Tibial artery (tissue), 4 donors: ENCODE measurements around the gene AK5.

Source experiments
- DNase-seq, 2 donors: peaks; one replicate each; pipeline ENCODE4 v3.0.0-alpha.2; 2019
- H3K27ac ChIP-seq, 2 donors: fragments of 200-600 bp; sonication (generic) in 1 of 2; 1 replicate in 1 of 2; 2 replicates in 1 of 2; pipeline ENCODE4 v1.5.1; 2018 to 2019; ENCODE audit warnings: mild to moderate bottlenecking in 1 of 2
- H3K27me3 ChIP-seq, 2 donors: fragments of 200-600 bp; sonication (generic) in 1 of 2; one replicate each; pipeline versions ENCODE4 v1.5.1 to v1.6.0; 2016 to 2019
- H3K36me3 ChIP-seq, 3 donors: fragments of 200-600 bp; sonication (generic) in 2 of 3; one replicate each; pipeline ENCODE4 v1.5.1; 2016 to 2019; ENCODE audit warnings: mild to moderate bottlenecking in 2 of 3
- H3K4me1 ChIP-seq, 4 donors: fragments of 200-600 bp; sonication (generic) in 2 of 4; 1 replicate in 3 of 4; 2 replicates in 1 of 4; pipeline ENCODE4 v1.5.1; 2016 to 2019
- H3K4me3 ChIP-seq, 2 donors: fragments of 200-600 bp; sonication (generic) in 1 of 2; 1 replicate in 1 of 2; 2 replicates in 1 of 2; pipeline ENCODE4 v1.5.1; 2018 to 2019; ENCODE audit warnings: mild to moderate bottlenecking in 2 of 2
- H3K9me3 ChIP-seq, 3 donors: fragments of 200-600 bp; sonication (generic) in 1 of 3; one replicate each; pipeline ENCODE4 v1.5.1; 2016 to 2019
- intact Hi-C: fragments of 100-400 bp; cut with DNase I; formaldehyde crosslinking; loops from one replicate; pipeline ENCODE4 v1.15.0; 2023; ENCODE audit warnings: low total_unique reads
- TF ChIP-seq, protein P1 (sequence below), 2 experiments: fragments of 200-600 bp in 1 of 2; fragments of 450-650 bp in 1 of 2; IDR thresholded peaks; one replicate each; pipeline ENCODE4 v1.5.1; 2017 to 2019; ENCODE audit warnings: antibody characterized with exemption in 2 of 2, mild to moderate bottlenecking in 1 of 2, moderate library complexity in 1 of 2

Gene AK5

GRCh38 chr1:77341195-77341594 lies 59.4 kb downstream of the AK5 start:
- intact Hi-C loops: no loop called here
- Histone ChIP-seq H3K4me1 (no peaks in the 10 kb centered on the region), H3K27me3 (no peaks in the 10 kb centered on the region), H3K4me3 (no peak overlapping the region), H3K36me3 (no peaks in the 10 kb centered on the region), H3K27ac (no peak overlapping the region), H3K9me3 (no peaks in the 10 kb centered on the region)
- no peak for DNase-seq
- TF ChIP-seq, protein P1, sequence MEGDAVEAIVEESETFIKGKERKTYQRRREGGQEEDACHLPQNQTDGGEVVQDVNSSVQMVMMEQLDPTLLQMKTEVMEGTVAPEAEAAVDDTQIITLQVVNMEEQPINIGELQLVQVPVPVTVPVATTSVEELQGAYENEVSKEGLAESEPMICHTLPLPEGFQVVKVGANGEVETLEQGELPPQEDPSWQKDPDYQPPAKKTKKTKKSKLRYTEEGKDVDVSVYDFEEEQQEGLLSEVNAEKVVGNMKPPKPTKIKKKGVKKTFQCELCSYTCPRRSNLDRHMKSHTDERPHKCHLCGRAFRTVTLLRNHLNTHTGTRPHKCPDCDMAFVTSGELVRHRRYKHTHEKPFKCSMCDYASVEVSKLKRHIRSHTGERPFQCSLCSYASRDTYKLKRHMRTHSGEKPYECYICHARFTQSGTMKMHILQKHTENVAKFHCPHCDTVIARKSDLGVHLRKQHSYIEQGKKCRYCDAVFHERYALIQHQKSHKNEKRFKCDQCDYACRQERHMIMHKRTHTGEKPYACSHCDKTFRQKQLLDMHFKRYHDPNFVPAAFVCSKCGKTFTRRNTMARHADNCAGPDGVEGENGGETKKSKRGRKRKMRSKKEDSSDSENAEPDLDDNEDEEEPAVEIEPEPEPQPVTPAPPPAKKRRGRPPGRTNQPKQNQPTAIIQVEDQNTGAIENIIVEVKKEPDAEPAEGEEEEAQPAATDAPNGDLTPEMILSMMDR (IDR thresholded peaks at IDR 0.05): no peak

- no peaks in the 10 kb centered on the region for H3K4me1 ChIP-seq
- H3K9me3 ChIP-seq: no peaks in the 10 kb centered on the region
- TF ChIP-seq, protein P1 (IDR thresholded peaks at IDR 0.05): no peak
- intact Hi-C loops: no loop called here
- H3K36me3 ChIP-seq: no peaks in the 10 kb centered on the region
- no peak overlapping the region for H3K27ac ChIP-seq
- no peak overlapping the region for H3K4me3 ChIP-seq
- no peaks in the 10 kb centered on the region for H3K27me3 ChIP-seq
- DNase-seq: no peak
Observed at GRCh38 chr1:77342745-77343144, 60.9 kb downstream of the AK5 start.

DNA sequence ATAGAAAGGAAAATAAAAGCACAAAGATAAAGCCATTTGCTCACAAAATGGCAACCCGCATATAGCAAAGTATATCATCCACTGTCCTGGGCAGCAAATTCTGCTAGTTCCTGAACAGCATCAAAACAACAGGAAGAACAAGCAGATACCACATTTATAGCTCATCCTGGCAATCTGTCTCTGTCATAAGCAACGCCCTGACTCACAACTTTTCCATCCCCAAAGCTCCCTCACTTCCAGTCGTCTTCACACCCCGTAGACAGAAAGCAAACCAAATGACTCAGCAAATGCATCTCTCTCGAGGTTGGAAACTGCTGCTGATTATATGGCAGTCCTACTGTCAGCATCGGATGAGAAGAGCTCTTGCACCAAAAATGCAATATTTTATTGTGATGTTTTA lies 65.8 kb downstream of the AK5 start:
- no peak for DNase-seq
- Histone ChIP-seq H3K36me3 (no peaks in the 10 kb centered on the region), H3K4me1 (no peaks in the 10 kb centered on the region), H3K9me3 (no peaks in the 10 kb centered on the region), H3K4me3 (no peak overlapping the region), H3K27me3 (no peaks in the 10 kb centered on the region), H3K27ac (no peak overlapping the region)
- TF ChIP-seq, protein P1 (IDR thresholded peaks at IDR 0.05): no peak
- intact Hi-C loops: no loop called here

GRCh38 chr1:77348549-77348948 lies 66.7 kb downstream of the AK5 start:
- H3K27me3 ChIP-seq: no peaks in the 10 kb centered on the region
- no peak overlapping the region for H3K27ac ChIP-seq
- DNase-seq: no peak
- TF ChIP-seq, protein P1 (IDR thresholded peaks at IDR 0.05): no peak
- H3K9me3 ChIP-seq: no peaks in the 10 kb centered on the region
- no peaks in the 10 kb centered on the region for H3K4me1 ChIP-seq
- H3K4me3 ChIP-seq: no peak overlapping the region
- no peaks in the 10 kb centered on the region for H3K36me3 ChIP-seq
- intact Hi-C loops: no loop called here

DNA sequence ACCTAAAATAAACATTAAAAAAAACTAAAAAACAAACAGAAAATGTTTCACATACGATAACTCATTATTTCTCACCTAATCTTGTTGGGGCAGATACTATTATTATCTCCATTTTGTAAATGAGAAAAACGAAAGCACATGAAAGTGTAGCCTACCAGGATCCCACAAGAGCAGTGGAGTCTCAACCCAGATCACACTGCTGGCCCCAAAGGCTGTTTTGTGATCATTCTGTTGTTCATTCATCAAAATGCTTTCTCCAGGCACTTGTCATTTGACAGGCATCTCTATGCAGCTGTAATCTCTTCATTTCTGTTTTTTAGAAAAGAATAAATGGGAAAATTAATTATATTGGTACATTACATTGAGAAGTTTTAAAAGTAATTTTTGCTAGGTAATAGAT lies 67.5 kb downstream of the AK5 start:
- Histone ChIP-seq H3K36me3 (no peaks in the 10 kb centered on the region), H3K27ac (no peak overlapping the region), H3K27me3 (no peaks in the 10 kb centered on the region), H3K4me1 (no peaks in the 10 kb centered on the region), H3K9me3 (no peaks in the 10 kb centered on the region), H3K4me3 (no peak overlapping the region)
- intact Hi-C loops: no loop called here
- TF ChIP-seq, protein P1 (IDR thresholded peaks at IDR 0.05): no peak
- no peak for DNase-seq
